Purkinje cell (primary cell): ENCODE data around the gene SULT2B1. TPM values are rescaled to one million over a fixed set of nuclear protein-coding genes. Genes with fewer than 3 reads are reported as not detected.

Source experiments
- polyA plus RNA-seq: library from polyadenylated mRNA; unstranded; fragments of >200 nt; fragmentation: Nextera tagmentation; gene quantifications from 2 replicates; pipeline ENCODE4 v1.2.1, GENCODE V29; 2014

Gene SULT2B1
- polyA plus RNA-seq = 0.24 and 1.6 TPM in 2 replicates

DNA sequence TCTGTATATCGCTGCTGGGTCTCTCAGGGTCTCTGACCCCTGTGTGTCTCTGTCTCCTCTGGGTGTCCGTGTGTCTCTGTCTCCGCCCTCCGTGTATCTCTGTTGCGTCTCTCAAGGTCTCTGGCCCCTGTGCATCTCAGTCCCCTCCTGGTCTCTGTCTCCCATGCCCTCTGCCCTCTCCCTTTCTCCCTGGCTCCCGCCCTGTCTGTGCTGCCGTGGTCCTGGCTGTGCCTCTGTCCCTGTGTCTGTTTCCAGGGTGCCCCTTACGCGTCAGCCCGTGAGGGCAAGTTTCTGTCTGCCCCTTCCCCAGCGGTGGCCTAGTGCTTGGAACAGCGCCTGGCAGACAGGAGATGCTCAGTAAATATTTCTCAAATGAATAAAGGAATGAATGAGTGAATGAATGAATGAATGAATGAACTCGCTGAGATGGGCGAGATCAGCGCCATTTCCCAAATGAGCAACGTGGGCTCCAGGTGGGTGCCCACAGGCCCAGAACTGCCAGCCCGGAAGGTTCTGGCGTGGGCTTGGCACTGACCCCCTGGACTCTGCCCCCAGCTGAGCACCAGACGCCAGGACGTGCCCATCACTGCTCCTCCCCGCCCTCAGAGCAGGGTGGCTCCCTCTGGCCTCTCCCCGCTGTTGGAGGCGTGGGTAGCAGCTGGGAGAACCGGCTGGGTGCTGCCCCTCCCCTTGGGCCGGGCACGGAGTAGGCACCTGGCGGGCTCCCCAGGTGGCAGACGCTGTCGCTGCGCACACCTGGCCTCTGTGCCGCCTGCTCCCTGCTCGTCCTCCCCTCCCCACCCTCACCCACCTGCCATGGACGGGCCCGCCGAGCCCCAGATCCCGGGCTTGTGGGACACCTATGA lies at the start of gene SULT2B1:
Gene SULT2B1, plus strand, starts transcription at position 736 of the 866 bp plus-strand sequence. Its CDS starts 81 bp downstream, at position 817.

GRCh38 chr19:48511800-48512503 lies 40.0 kb upstream of the SULT2B1 start, which contains the start of gene LMTK3:
TSS of gene LMTK3 (minus strand) at chr19:48511835. CDS start at chr19:48511576, 259 bp downstream.

DNA sequence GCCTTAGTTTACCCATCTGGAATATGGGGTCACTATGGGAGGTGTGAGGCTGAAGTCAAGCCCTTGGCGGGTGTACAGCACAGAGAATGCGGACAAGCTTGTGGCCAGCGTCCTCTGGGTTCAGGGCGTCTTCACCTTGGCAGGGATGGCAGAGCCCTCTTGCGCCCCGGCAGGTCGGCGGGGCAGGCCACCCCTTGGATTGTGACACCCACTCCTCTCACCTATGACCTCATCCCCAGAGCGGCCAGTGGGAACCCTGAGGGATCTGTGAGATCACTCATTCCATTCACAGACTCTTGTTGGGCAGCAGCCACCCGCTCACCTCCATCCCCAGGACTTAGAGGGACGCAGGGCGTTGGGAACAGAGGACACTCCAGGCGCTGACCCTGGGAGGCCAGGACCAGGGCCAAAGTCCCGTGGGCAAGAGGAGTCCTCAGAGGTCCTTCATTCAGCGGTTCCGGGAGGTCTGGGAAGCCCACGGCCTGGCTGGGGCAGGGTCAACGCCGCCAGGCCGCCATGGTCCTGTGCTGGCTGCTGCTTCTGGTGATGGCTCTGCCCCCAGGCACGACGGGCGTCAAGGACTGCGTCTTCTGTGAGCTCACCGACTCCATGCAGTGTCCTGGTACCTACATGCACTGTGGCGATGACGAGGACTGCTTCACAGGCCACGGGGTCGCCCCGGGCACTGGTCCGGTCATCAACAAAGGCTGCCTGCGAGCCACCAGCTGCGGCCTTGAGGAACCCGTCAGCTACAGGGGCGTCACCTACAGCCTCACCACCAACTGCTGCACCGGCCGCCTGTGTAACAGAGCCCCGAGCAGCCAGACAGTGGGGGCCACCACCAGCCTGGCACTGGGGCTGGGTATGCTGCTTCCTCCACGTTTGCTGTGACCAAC lies 54.7 kb downstream of the SULT2B1 start, which contains the start of gene SPACA4:
Gene SPACA4, plus strand, starts transcription at position 280 of the 896 bp plus-strand sequence. Its CDS starts 237 bp downstream, at position 517.

DNA sequence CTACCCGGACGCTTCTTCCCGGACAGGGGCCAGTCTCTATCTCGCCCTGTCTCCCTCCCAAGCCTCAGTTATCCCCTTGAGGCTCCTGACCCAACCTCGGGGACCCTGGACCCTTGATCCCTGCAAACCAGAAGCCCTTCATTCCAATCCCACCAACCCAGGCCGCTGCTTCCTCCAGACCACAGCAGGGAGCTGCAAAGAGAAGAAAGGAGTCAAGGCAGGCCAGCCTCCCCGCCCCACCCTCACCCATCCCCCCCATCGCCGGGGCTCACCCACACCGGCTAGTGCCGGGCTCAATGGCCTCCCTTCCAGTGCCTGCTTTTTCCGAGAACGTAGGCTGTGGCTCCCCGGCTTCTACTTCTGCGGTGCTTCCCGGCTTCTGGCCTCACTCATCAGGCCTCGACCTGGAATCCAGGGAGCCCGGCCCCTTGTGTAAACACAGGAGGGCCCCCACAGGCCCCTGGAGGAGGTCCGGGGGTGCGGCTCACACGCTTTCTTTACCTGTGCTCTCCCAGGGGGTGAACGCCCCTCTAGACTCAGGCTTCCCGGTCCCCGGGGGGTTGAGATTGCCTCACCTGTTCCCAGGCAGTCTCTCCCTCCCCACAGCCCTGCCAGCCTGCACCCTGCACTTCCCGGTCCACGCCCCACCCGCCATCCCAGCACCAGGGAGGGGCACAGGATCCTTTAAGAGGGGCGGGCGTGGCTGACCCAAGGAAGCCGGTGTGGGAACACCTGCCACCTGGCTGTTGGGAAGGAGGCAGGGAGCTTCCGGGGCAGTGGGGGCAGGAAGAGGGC lies 62.7 kb downstream of the SULT2B1 start, which contains the start of gene FAM83E:
Gene FAM83E, minus strand, starts transcription at position 641 of the 795 bp plus-strand sequence. CDS start 1,704 bp downstream, outside the sequence.

GRCh38 chr19:48618916-48619691 lies 67.1 kb downstream of the SULT2B1 start, which contains the start of the genes RPL18 and SPHK2:
TSS of gene RPL18 (minus strand) at chr19:48619178. CDS start at chr19:48619143, 35 bp downstream.
TSS of gene SPHK2 (plus strand) at chr19:48619506. CDS start at chr19:48620515, 1,009 bp downstream.

DNA sequence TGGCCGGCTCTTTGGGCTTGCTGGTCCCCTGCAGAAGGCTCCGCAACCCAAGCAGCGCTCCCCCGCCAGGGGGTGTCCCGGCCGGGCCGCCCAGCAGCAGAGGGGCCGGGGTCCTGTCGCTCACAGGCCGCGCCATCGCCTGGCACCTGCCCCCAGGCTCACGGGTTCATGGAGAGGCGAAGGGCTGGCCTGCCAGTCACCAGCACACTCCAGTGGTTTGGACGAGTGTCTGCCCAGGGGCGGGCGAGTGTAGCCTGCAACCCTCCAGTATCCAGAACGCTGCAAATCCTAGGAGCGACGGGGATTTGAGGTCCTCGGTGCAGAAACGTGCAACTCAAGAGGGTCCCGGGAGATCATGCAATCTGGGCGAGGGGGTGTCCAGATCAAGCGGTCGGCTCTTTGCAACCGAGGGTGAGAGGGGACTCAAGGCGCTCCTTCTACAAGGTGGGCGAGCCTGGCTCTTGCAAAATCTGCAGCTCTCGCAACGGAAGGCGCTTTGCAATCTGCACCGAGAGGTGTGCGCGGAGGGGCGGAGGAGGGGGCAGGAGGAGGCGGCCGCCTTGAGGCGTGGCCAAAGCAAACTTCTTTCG lies 85.0 kb downstream of the SULT2B1 start, which contains the start of gene DBP:
Gene DBP, minus strand, starts transcription at position 521 of the 590 bp plus-strand sequence. Its CDS starts 385 bp downstream, at position 136.

DNA sequence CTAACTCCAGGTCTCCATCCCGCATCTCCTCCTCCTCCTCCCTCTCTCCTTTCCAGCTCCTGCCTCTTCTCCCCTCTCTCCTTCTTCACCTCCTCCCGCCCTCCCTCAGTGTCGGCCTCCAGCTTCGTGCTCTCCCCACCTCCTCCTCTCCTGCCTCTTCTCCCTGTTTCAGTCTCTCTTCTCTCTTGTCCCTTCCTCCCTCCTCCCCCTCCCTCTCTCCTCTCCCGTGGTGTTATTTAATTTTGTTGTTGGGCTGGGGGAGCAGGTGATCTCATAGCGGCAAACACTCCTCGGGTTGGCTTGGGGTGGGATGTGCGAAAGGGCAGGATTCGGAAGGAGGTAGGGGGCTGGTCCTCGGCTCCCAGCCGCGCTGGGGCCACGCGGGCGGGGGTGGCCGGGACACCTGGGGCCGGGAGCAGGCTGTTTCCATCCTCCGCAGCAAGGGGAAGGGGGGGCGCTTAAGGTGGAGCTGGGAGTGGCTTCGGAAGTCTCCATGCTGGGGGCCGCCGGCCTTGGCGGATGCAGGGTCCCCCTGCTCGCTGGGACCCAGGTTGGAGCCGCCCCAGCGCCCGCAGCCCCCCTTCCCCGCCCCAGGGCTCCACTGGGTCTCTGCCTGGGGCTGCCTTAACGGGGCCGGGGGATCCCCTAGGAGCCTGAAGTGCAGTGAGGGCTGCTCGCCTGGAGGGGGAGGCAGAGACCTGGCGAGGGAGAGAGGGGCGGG lies 94.2 kb downstream of the SULT2B1 start, which contains the start of gene CA11:
Gene CA11, minus strand, starts transcription at position 187 of the 721 bp plus-strand sequence. CDS start 555 bp downstream, outside the sequence.

Other genes starting within 250 kb of the SULT2B1 start
- 0.97 and 6.4 TPM in 2 replicates for gene EMP3, start 226.6 kb upstream of the SULT2B1 start, polyA plus RNA-seq
- gene TMEM143, start 188.2 kb upstream of the SULT2B1 start, polyA plus RNA-seq = 3.2 and 4.9 TPM in 2 replicates
- not detected in 2 replicates for gene SYNGR4, start 187.8 kb upstream of the SULT2B1 start, polyA plus RNA-seq
- gene KDELR1, start 160.6 kb upstream of the SULT2B1 start, polyA plus RNA-seq = 8.9 and 18.1 TPM in 2 replicates
- gene GRIN2D, start 158.5 kb upstream of the SULT2B1 start, polyA plus RNA-seq = not detected in 2 replicates
- gene GRWD1, start 106.2 kb upstream of the SULT2B1 start, polyA plus RNA-seq = 1.0 and 2.4 TPM in 2 replicates
- gene KCNJ14, start 96.6 kb upstream of the SULT2B1 start, polyA plus RNA-seq = 0.43 TPM in 1 of 2 replicates, not detected in the other
- gene CYTH2, start 82.8 kb upstream of the SULT2B1 start, polyA plus RNA-seq = 10.5 and 12.6 TPM in 2 replicates
- 1.1 and 1.5 TPM in 2 replicates for gene LMTK3, start 40.3 kb upstream of the SULT2B1 start, polyA plus RNA-seq
- gene SPACA4, start 54.6 kb downstream of the SULT2B1 start, polyA plus RNA-seq = not detected in 2 replicates
- not detected in 2 replicates for gene FAM83E, start 62.9 kb downstream of the SULT2B1 start, polyA plus RNA-seq
- 216 and 328 TPM in 2 replicates for gene RPL18, start 67.0 kb downstream of the SULT2B1 start, polyA plus RNA-seq
- gene SPHK2, start 67.3 kb downstream of the SULT2B1 start, polyA plus RNA-seq = 0.34 and 0.75 TPM in 2 replicates
- gene DBP, start 85.2 kb downstream of the SULT2B1 start, polyA plus RNA-seq = 13.1 and 42.9 TPM in 2 replicates
- gene CA11, start 94.0 kb downstream of the SULT2B1 start, polyA plus RNA-seq = 38.0 and 43.7 TPM in 2 replicates
- gene NTN5, start 120.8 kb downstream of the SULT2B1 start, polyA plus RNA-seq = 0.16 TPM in 1 of 2 replicates, not detected in the other
- gene FUT2, start 143.8 kb downstream of the SULT2B1 start, polyA plus RNA-seq = 0.13 and 0.17 TPM in 2 replicates
- 1.0 and 1.9 TPM in 2 replicates for gene MAMSTR, start 167.6 kb downstream of the SULT2B1 start, polyA plus RNA-seq
- 0.25 and 1.0 TPM in 2 replicates for gene RASIP1, start 188.4 kb downstream of the SULT2B1 start, polyA plus RNA-seq
- gene IZUMO1, start 194.7 kb downstream of the SULT2B1 start, polyA plus RNA-seq = 1.9 TPM in 1 of 2 replicates, not detected in the other
- gene FUT1, start 200.5 kb downstream of the SULT2B1 start, polyA plus RNA-seq = 0.06 TPM in 1 of 2 replicates, not detected in the other
- gene FGF21, start 203.4 kb downstream of the SULT2B1 start, polyA plus RNA-seq = not detected in 2 replicates